HL-60 (cell line): Measurements from ENCODE around the gene SLC12A7.

Experiments used
- DNase-seq, 2 experiments: peaks; one replicate each; pipeline ENCODE4 v3.0.0-alpha.2; 2010 to 2020; ENCODE audit warnings: low read depth in 1 of 2, low spot score in 1 of 2
- H3K27ac ChIP-seq: fragments of 250-450 bp; sonication (Bioruptor Pico); replicated peaks from 2 replicates; pipeline ENCODE4 v1.5.1; 2020; ENCODE audit warnings: mild to moderate bottlenecking, moderate library complexity
- H3K27me3 ChIP-seq: fragments of 250-450 bp; sonication (Bioruptor Pico); 2 replicates; pipeline ENCODE4 v1.5.1; 2021; ENCODE audit warnings: mild to moderate bottlenecking, moderate library complexity; ENCODE audit not compliant: insufficient read depth, poor library complexity, severe bottlenecking
- H3K4me3 ChIP-seq: replicated peaks from 2 replicates; pipeline ENCODE4 v1.5.1; 2011; ENCODE audit warnings: mild to moderate bottlenecking, control low read depth, low read length; ENCODE audit not compliant: insufficient read depth
- GABPA ChIP-seq: IDR thresholded peaks from 2 replicates; pipeline ENCODE4 v1.6.1; 2012; ENCODE audit warnings: low read depth
- POLR2AphosphoS5 ChIP-seq: IDR thresholded peaks from 2 replicates; pipeline ENCODE4 v1.6.1; 2012; ENCODE audit warnings: low read depth
- REST ChIP-seq: IDR thresholded peaks from 2 replicates; pipeline ENCODE4 v1.6.1; 2012; ENCODE audit warnings: low read depth; ENCODE audit not compliant: insufficient replicate concordance
- SPI1 ChIP-seq: IDR thresholded peaks from 2 replicates; pipeline ENCODE4 v1.6.1; 2012; ENCODE audit warnings: low read depth, mild to moderate bottlenecking, borderline replicate concordance
- TF ChIP-seq, protein P1 (sequence below): IDR thresholded peaks from one replicate; pipeline ENCODE4 v1.5.1; 2011; ENCODE audit warnings: low read length, control low read depth, inconsistent platforms; ENCODE audit not compliant: insufficient read depth

Gene SLC12A7

GRCh38 chr5:1014346-1014745, 97.5 kb downstream of the SLC12A7 start:
- no peak for DNase-seq
- TF ChIP-seq, protein P1, sequence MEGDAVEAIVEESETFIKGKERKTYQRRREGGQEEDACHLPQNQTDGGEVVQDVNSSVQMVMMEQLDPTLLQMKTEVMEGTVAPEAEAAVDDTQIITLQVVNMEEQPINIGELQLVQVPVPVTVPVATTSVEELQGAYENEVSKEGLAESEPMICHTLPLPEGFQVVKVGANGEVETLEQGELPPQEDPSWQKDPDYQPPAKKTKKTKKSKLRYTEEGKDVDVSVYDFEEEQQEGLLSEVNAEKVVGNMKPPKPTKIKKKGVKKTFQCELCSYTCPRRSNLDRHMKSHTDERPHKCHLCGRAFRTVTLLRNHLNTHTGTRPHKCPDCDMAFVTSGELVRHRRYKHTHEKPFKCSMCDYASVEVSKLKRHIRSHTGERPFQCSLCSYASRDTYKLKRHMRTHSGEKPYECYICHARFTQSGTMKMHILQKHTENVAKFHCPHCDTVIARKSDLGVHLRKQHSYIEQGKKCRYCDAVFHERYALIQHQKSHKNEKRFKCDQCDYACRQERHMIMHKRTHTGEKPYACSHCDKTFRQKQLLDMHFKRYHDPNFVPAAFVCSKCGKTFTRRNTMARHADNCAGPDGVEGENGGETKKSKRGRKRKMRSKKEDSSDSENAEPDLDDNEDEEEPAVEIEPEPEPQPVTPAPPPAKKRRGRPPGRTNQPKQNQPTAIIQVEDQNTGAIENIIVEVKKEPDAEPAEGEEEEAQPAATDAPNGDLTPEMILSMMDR: no peak
- TF ChIP-seq SPI1 (no peak), GABPA (no peak), REST (no peak), POLR2AphosphoS5 (no peak)
- no peak overlapping the region for H3K27ac ChIP-seq
- H3K27me3 ChIP-seq: peaks cover 18% of the 10 kb centered on the region
- H3K4me3 ChIP-seq: no peak overlapping the region

- TF ChIP-seq, protein P1: no peak
- no peak for TF ChIP-seq SPI1
- peaks cover 18% of the 10 kb centered on the region for H3K27me3 ChIP-seq
Observed at GRCh38 chr5:1013948-1014301, 97.9 kb downstream of the SLC12A7 start.

GRCh38 chr5:1013238-1013947, 98.5 kb downstream of the SLC12A7 start:
- peaks cover 19% of the 10 kb centered on the region for H3K27me3 ChIP-seq
- TF ChIP-seq POLR2AphosphoS5: no peak
- TF ChIP-seq SPI1: no peak
- no peak for TF ChIP-seq REST
- TF ChIP-seq, protein P1: no peak
- TF ChIP-seq GABPA: no peak
- H3K27ac ChIP-seq: no peak overlapping the region
- DNase-seq: no peak
- no peak overlapping the region for H3K4me3 ChIP-seq

More at GRCh38 chr5:1013948-1014301, 97.9 kb downstream of the SLC12A7 start:
- DNase-seq: no peak
- Histone ChIP-seq H3K27ac (no peak overlapping the region), H3K4me3 (no peak overlapping the region)

- Histone ChIP-seq H3K27me3 (peaks cover 25% of the 10 kb centered on the region), H3K4me3 (no peak overlapping the region), H3K27ac (no peak overlapping the region)
- DNase-seq: no peak
- TF ChIP-seq, protein P1: no peak
- TF ChIP-seq GABPA: no peak
- no peak for TF ChIP-seq SPI1
- no peak for TF ChIP-seq REST
- no peak for TF ChIP-seq POLR2AphosphoS5
Observed at GRCh38 chr5:1012900-1013237, 99.0 kb downstream of the SLC12A7 start.
